Gastroesophageal sphincter (tissue), 3 donors: ENCODE results near the gene LSM2.

Experiments
- EP300 ChIP-seq: sonication (generic); formaldehyde crosslinking; IDR thresholded peaks from one replicate; pipeline ENCODE4 v1.6.1; 2017; ENCODE audit warnings: antibody characterized with exemption, mild to moderate bottlenecking
- POLR2A ChIP-seq, 2 donors: fragments of 450-650 bp; IDR thresholded peaks; one replicate each; pipeline ENCODE4 v1.6.1; 2017; ENCODE audit warnings: antibody characterized with exemption in 2 of 2, mild to moderate bottlenecking in 2 of 2, moderate library complexity in 1 of 2
- TF ChIP-seq, protein P1 (sequence below), 4 experiments: fragments of 200-600 bp in 2 of 4; fragments of 450-650 bp in 2 of 4; sonication (generic) in 1 of 4; IDR thresholded peaks; one replicate each; pipeline ENCODE4 v1.5.1; 2017 to 2019; ENCODE audit warnings: antibody characterized with exemption in 4 of 4, mild to moderate bottlenecking in 2 of 4, moderate library complexity in 2 of 4

GRCh38 chr6:31795616-31796298, 11.0 kb downstream of the LSM2 start, which contains the start of gene VARS1:
- TF ChIP-seq EP300, result no peak
- TF ChIP-seq, protein P1, sequence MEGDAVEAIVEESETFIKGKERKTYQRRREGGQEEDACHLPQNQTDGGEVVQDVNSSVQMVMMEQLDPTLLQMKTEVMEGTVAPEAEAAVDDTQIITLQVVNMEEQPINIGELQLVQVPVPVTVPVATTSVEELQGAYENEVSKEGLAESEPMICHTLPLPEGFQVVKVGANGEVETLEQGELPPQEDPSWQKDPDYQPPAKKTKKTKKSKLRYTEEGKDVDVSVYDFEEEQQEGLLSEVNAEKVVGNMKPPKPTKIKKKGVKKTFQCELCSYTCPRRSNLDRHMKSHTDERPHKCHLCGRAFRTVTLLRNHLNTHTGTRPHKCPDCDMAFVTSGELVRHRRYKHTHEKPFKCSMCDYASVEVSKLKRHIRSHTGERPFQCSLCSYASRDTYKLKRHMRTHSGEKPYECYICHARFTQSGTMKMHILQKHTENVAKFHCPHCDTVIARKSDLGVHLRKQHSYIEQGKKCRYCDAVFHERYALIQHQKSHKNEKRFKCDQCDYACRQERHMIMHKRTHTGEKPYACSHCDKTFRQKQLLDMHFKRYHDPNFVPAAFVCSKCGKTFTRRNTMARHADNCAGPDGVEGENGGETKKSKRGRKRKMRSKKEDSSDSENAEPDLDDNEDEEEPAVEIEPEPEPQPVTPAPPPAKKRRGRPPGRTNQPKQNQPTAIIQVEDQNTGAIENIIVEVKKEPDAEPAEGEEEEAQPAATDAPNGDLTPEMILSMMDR (IDR thresholded peaks at IDR 0.05), result peak in 3 of 4 experiments; percentile 91 to 96 (median 96)
- TF ChIP-seq POLR2A (IDR thresholded peaks at IDR 0.05), result peak; percentile 27 to 69
